Retinal pigment epithelial cell (primary cell): ENCODE measurements around the gene POLR2J.

ENCODE experiments used
- DNase-seq: peaks from one replicate; pipeline ENCODE4 v3.0.0-alpha.2; 2010; ENCODE audit warnings: low read depth
- H3K4me3 ChIP-seq: 2 replicates; pipeline ENCODE4 v1.5.1; 2011; ENCODE audit warnings: mild to moderate bottlenecking, low read length, control low read depth, moderate library complexity
- TF ChIP-seq, protein P1 (sequence below): conservative IDR thresholded peaks from 2 replicates; pipeline ENCODE4 v1.5.1; 2011; ENCODE audit warnings: low read depth, low read length, control low read depth, inconsistent platforms

The POLR2J gene

DNA sequence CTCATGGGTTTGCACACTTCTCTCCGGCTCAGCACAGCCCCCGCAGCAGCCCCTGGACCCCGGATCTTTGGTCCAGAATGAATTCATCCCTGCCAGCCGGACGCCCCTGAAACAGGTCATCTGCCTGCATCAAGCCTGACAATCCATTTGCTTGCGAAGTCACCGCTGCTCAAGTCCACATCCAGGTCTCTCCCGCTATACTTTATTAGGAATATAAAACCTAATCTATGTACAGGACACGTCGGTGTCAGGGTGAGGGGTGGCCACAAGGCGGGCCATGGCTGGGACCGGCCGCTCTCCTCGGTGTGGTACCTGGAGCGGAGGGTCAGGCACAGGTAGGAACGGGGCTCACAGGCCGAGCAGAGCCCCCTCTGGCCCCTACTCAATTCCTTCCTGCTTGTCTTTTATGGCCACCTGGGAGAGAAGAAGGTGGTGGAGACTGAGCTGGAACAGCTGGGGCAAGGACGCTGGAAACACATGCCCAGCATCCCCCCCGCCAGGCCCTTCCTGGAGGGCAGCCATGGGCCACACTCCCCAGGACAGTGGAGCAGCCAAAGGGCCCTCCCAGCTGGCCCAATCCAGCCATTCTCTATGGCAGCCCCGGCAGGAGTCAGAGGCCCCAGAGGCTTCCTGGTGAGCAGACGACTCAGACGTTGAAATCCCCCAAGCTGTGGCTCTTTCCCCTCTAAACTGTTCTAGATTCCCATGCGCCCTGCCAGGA, 5.3 kb downstream of the POLR2J start:
- DNase-seq, result no peak
- no peak overlapping the region for H3K4me3 ChIP-seq
- TF ChIP-seq, protein P1, sequence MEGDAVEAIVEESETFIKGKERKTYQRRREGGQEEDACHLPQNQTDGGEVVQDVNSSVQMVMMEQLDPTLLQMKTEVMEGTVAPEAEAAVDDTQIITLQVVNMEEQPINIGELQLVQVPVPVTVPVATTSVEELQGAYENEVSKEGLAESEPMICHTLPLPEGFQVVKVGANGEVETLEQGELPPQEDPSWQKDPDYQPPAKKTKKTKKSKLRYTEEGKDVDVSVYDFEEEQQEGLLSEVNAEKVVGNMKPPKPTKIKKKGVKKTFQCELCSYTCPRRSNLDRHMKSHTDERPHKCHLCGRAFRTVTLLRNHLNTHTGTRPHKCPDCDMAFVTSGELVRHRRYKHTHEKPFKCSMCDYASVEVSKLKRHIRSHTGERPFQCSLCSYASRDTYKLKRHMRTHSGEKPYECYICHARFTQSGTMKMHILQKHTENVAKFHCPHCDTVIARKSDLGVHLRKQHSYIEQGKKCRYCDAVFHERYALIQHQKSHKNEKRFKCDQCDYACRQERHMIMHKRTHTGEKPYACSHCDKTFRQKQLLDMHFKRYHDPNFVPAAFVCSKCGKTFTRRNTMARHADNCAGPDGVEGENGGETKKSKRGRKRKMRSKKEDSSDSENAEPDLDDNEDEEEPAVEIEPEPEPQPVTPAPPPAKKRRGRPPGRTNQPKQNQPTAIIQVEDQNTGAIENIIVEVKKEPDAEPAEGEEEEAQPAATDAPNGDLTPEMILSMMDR, result no peak

DNA sequence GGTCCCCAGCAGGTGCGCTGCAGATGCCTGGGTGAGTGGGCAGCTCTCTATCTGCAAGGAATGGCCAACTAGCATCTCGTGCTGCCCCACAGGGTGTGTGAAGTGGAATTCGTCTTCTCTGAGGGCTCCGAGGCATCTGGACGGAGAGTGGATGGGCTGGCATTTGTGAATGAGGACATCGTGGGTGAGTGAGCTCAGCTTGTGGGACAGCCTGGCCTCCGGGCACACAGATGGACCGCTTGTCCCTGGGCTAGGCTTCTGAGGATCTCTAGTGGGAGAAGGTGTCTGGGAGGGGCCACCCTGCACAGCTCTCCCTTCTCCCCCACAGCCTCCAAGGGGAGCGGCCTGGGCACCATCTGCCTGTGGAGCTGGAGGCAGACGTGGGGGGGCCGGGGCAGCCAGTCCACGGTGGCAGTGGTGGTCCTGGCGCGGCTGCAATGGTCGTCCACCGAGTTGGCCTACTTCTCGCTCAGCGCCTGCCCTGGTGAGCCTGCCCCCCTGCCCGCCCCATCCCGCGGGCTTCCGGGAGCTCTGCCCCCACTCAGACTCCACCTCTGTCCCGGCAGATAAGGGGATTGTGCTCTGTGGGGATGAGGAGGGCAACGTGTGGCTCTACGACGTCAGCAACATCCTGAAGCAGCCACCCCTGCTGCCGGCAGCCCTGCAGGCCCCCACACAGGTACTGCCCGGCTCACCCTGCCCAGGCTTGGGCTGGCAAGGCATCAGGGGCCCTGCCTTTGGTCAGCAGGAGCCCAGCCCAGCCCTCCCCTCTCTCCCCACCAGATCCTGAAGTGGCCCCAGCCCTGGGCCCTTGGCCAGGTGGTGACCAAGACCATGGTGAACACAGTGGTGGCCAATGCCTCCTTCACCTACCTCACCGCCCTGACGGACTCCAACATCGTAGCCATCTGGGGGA, 6.3 kb downstream of the POLR2J start:
- H3K4me3 ChIP-seq, result no peak overlapping the region
- DNase-seq, result no peak
- TF ChIP-seq, protein P1, result no peak

DNA sequence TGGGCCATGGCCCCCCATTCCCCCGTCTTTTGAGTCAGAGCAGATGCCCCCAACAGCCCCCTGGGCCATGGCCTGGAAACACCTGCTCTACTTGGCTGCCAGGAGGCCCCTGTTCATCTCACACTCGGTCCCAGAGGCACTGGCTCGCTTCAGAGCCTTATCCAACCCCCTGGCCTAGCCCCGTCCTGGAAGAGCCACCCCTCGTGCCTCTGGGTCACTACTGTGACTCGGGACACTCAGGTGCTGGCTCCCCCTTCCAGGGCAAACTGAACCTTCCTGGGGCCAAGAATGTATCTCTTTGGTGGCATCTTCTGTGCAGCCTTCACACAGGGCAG, 7.0 kb downstream of the POLR2J start:
- H3K4me3 ChIP-seq, result no peak overlapping the region
- TF ChIP-seq, protein P1, result no peak
- no peak for DNase-seq

DNA sequence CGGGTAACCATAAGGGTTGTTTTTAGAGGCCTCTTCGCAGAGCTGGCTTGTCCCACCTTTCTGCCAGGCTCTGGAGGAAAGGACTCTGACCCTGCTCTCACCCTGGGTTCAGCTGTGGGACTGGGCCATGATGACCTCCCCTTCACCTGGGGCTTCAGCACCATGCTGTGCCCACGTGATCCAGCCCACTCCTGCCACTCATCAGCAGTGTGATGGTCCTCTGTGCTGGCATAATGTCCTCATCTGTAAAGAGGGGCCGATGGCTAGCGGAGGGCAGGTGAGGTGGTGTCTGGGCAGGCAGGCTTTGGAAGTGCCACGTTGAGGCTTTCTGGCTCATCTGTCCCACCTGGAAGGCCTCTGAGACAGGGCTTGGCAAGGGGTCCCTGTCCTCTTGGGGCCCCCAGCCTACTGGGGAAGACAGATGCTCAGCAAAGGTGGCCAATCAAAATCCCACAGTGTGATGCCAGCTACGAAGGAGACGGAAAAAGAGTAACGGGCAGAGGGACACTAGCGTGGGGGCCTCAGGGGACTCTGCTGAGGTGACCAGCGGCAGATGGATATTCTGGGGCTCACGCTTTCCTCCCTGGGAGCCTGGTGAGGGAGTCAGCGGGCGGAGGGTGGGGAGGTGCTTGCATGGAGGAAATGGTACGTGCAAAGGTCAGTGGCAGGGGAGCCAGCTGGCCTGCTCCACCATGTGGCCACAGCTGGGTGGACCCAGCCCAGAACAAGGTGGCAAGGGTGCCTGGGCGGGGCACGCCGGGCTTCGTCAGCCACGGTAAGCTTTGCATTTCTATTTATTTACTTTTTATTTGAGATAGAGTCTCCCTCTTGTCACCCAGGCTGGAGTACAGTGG, 8.5 kb downstream of the POLR2J start:
- H3K4me3 ChIP-seq, result no peak overlapping the region
- no peak for DNase-seq
- TF ChIP-seq, protein P1, result no peak

DNA sequence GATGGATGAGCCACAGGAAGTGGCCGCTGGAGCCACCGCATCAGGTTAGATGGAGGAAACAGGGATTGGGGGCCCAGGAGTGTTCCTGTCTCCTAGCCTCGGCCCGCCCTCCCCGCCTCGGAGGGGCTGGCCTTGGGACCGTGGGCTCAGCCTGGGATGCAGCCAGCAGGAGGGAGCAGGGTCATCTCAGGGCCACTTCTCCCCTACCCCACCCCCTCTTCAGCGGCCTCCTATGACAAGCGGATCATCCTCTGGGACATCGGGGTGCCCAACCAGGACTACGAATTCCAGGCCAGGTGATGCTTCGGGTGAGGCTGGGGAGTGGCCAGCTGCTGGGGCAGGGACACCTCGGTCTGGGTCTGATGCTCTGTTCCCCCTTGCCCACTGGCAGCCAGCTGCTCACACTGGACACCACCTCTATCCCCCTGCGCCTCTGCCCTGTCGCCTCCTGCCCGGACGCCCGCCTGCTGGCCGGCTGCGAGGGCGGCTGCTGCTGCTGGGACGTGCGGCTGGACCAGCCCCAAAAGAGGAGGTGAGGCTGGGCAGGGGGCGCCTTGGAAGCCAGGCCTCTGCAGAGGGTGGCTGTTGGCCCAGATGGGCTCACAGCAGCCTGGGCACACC, 9.3 kb downstream of the POLR2J start:
- TF ChIP-seq, protein P1, result no peak
- DNase-seq, result no peak
- H3K4me3 ChIP-seq, result no peak overlapping the region

DNA sequence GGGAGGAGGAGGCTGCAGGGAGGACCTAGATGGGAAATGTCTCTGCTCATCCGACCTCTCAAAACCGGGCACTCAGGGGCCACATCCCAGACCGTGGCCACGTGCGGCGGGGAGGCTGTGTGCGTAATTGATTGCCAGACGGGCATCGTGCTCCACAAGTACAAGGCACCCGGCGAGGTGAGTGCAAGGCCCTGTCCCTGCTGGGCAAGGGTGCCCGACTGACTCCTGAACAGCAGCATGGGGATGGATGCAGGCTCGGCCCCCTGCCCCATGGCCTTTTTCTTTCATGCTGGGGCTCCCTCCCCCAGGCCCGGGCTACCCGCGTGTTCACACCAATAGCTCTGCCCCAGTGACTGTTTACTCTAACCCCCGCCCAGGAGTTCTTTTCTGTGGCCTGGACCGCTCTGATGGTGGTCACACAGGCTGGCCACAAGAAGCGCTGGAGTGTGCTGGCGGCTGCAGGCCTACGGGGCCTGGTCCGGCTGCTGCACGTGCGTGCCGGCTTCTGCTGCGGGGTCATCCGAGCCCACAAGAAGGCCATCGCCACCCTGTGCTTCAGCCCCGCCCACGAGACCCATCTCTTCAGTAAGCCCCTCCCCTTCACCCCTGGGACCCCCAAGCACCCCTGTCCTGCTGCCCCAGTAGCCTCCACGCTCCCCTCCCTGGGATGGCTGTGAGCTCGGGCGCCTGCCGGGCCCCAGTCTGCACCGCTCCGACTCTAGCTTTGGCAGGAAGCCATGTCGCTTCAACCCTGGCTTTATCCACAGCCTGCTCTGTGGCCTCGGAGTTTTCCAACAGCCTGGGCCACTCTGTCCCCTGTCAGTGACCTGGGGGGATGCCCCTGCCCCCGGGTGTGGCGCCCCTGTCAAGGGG, 10.0 kb downstream of the POLR2J start:
- H3K4me3 ChIP-seq, result no peak overlapping the region
- DNase-seq, result no peak
- TF ChIP-seq, protein P1, result no peak
